CD4-positive, alpha-beta T cell treated with Interleukin-15 for 4 hours (primary cell): ENCODE results near the gene ASCL2.

ENCODE experiments used
- DNase-seq: peaks from one replicate; pipeline ENCODE4 v3.0.0-alpha.2; 2020; ENCODE audit warnings: low spot score

ASCL2 gene, protein sequence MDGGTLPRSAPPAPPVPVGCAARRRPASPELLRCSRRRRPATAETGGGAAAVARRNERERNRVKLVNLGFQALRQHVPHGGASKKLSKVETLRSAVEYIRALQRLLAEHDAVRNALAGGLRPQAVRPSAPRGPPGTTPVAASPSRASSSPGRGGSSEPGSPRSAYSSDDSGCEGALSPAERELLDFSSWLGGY

GRCh38 chr11:2270322-2271076 lies at the start of gene ASCL2:
ASCL2 (minus strand) TSS chr11:2270588; CDS start chr11:2270332, 256 bp downstream.
- DNase-seq = no peak

GRCh38 chr11:2319791-2320472 lies 49.5 kb upstream of the ASCL2 start:
- DNase-seq = no peak

- DNase-seq = no peak
Measured at GRCh38 chr11:2318707-2319106, 48.3 kb upstream of the ASCL2 start.

- DNase-seq = no peak
Measured at GRCh38 chr11:2318123-2318522, 47.7 kb upstream of the ASCL2 start.

- no peak for DNase-seq
Measured at GRCh38 chr11:2317354-2318050, 47.1 kb upstream of the ASCL2 start.

- no peak for DNase-seq
Measured at GRCh38 chr11:2316963-2317244, 46.5 kb upstream of the ASCL2 start.

- no peak for DNase-seq
Measured at GRCh38 chr11:2316169-2316962, 46.0 kb upstream of the ASCL2 start.

GRCh38 chr11:2315395-2316168 lies 45.2 kb upstream of the ASCL2 start:
- DNase-seq = no peak

DNA sequence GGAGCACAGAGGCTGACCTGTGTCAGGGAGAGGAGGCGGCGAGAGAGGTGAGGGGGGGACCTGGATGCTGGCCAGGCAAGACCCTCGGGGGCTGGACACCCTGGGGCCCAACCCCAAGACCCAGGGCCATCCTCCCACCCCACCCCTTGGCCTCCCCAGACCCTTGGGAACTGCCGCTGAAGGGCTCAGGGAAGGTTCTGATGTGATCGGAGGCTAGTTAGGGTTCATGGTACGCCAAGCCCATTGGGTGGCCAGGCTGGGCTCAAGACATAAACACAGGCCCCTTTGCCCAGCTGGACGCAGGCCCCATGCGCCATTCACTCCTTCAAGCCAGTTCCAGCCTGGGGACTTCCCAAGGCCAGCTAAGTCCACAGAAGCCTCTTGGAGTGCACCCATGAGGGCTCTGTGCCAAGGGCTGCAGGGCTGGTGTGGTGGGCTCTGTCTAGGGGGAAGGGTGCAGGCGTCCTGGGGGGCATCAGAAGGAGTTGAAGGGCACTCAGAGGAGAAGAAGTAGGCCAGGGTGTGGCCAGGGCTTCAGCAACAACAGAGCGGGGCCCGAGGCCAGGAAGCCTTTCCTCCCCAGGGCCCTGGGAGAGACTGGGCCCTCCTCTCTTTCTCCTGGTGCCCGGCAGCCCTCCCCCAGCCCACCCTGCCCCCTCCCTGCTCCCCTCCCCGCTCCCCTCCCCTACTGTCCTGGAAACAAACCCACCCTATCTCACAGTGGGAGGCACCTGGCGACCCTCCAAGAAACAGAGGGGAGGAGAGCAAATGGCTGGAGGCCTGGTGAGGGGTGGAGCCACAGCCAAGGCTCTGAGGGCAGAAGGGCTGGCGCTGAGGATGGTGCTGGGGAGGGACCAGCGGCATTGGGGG lies 44.4 kb upstream of the ASCL2 start:
- no peak for DNase-seq

- DNase-seq = no peak
Measured at GRCh38 chr11:2314136-2314524, 43.7 kb upstream of the ASCL2 start.

- no peak for DNase-seq
Measured at GRCh38 chr11:2313051-2313951, 42.9 kb upstream of the ASCL2 start.

DNA sequence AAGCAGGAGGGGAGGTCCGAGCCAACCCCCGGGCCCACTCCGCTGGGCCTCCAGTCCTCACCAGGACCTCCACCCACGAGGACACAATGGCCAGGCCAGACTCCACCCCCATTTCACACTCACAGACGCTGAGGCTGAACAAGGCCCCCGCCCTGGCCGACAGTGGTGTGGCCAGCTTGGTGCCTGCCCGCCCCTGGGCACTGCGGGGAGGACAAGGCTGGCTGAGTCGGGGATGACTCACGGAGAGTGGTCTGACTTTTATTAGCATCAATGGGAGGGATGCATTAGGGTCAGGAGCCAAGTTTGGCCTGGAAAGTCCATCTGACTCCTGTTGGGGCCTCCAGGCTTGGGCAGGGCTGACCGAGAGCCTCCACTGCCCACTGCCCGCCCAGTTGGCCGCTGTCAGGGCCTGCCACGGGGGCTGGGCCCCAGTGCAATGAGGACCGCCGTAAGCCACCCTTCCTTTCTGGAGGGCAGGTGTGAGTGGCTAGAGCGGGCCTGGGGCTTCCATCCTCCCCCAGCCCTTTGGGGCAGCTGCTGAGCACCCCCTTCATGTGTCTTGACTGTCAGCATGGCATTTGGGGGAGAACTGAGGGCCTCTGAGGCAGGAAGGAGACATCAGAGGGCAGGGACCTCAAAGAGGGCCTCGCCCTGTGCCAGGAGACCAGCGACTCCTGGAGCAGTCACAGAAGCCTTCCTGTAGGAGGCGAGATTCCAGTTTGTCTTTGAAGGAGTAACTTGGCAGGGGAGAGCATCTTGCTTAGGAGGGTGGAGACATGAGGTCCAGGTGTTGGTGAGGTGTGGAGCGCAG lies 42.0 kb upstream of the ASCL2 start:
- DNase-seq = no peak

GRCh38 chr11:2311353-2312133 lies 41.2 kb upstream of the ASCL2 start:
- DNase-seq = no peak

DNA sequence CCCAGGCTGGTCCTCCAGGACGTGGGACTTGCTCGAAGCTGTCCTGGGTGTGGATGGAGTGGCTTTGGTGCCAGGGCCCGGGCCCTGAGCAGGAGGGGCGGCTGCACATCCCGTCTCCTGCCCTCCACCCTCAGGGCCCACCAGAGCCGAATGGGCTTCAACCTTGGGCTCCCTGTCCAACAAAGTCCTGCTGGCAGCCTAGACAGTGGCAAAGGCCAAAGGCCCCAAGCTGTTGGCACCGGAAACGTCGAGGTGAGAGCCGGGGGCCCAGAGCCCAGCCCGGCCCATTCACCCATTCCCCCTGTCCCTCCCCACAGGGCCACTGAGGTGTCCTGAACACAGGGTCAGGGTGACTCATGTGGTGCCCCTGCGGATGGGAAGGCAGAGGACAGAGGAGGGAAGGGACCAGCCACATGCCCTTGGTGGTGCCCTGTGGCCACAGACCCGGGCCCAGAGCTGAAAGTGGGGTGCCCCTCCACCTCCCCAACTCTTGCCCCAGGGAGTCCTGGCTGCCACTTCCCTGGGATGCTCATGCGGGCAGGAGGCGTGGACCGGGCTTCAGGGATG lies 40.5 kb upstream of the ASCL2 start:
- no peak for DNase-seq

DNA sequence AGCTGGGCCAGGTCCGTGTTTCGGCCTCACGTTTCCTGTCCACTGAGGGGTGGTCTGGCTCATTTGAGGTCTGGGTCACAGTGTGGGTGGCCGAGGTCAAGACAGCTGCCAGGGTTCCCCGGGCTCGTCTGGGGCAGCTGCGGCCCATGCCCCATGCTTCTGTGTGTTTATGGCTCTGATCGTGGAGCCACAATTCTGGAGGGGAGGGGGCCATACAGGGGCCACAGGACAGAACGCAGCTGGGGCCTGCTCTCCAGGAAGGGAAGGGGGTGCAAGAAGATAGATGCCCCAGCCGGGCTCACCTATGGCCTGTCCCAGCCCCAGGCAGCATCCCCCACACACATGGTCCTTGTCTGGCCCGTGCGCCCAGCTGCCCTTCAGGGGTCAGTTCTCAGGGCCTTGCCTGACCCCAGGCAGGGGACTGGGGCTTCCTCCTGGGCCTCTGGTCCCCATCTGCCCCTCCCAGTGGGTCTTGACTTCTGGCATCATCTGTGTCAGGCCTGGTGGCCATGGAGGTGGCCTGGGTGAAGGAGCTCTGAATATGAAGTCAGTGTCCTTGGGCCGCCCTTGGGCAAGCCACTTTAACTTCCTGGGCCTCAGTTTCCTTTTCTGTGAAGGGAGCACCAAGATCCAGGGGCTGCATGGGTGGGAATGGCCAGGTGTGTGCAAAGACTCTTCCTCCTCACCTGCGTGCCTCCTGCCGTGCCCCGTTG lies 39.8 kb upstream of the ASCL2 start:
- no peak for DNase-seq

GRCh38 chr11:2309251-2310072 lies 39.1 kb upstream of the ASCL2 start:
- no peak for DNase-seq
